Heart left ventricle (tissue), 16 donors: ENCODE measurements around the gene MAP1A. TPM values are rescaled to one million over a fixed set of nuclear protein-coding genes. Genes with fewer than 3 reads are reported as not detected.

ENCODE experiments used
- ATAC-seq, 4 donors: fragments of 200-7000 bp; cut with Tn5 transposase; one replicate each; pipeline ENCODE4 v1.9.1; 2020 to 2022; ENCODE audit warnings: moderate library complexity in 4 of 4, mild to moderate bottlenecking in 3 of 4, moderate number of reproducible peaks in 1 of 4
- DNase-seq, 5 donors: peaks; one replicate each; pipeline ENCODE4 v3.0.0-alpha.2; 2020
- H3K27ac ChIP-seq, 12 donors: fragments of 200-600 bp; sonication (generic) in 4 of 12; one replicate each; pipeline versions ENCODE4 v1.5.0 to v1.8.0; 2016 to 2022; ENCODE audit warnings: mild to moderate bottlenecking in 2 of 12
- H3K27me3 ChIP-seq, 9 donors: fragments of 200-600 bp; sonication (generic) in 2 of 9; one replicate each; pipeline versions ENCODE4 v1.5.1 to v1.8.0; 2016 to 2022; ENCODE audit warnings: mild to moderate bottlenecking in 3 of 9
- H3K36me3 ChIP-seq, 9 donors: fragments of 200-600 bp; sonication (generic) in 2 of 9; one replicate each; pipeline versions ENCODE4 v1.5.0 to v1.8.0; 2018 to 2022; ENCODE audit warnings: mild to moderate bottlenecking in 2 of 9
- H3K4me1 ChIP-seq, 12 donors: fragments of 200-600 bp; sonication (generic) in 4 of 12; one replicate each; pipeline versions ENCODE4 v1.5.0 to v1.8.0; 2016 to 2022; ENCODE audit warnings: mild to moderate bottlenecking in 3 of 12
- H3K4me3 ChIP-seq, 12 donors: fragments of 200-600 bp; sonication (generic) in 4 of 12; one replicate each; pipeline versions ENCODE4 v1.5.0 to v1.8.0; 2017 to 2022; ENCODE audit warnings: mild to moderate bottlenecking in 9 of 12, moderate library complexity in 4 of 12
- H3K9me3 ChIP-seq, 12 donors: fragments of 200-600 bp; sonication (generic) in 4 of 12; one replicate each; pipeline versions ENCODE4 v1.5.0 to v1.8.0; 2016 to 2022; ENCODE audit warnings: mild to moderate bottlenecking in 1 of 12
- POLR2A ChIP-seq, 2 donors: fragments of 450-650 bp; IDR thresholded peaks; one replicate each; pipeline ENCODE4 v1.6.1; 2017; ENCODE audit warnings: antibody characterized with exemption in 2 of 2, mild to moderate bottlenecking in 2 of 2, moderate library complexity in 2 of 2
- WGBS, 4 donors: extraction: QIAGEN DNeasy Blood & Tissue Kit in 2 of 4; methylation state at CpG; one replicate each; pipeline versions ENCODE4 v1.1.5 to v1.1.7; 2013 to 2018; 5-methylcytosine and 5-hydroxymethylcytosine counted together
- intact Hi-C, 10 donors: fragments of 100-400 bp; cut with DNase I; formaldehyde crosslinking; loops; one replicate each; pipeline versions ENCODE4 v1.11.1 to v1.14.2; 2022
- polyA plus RNA-seq, 2 donors: library from polyadenylated mRNA; stranded (reverse); fragments of 200-250 nt; gene quantifications; one replicate each; pipeline ENCODE4 v1.2.3, GENCODE V29; 2013
- total RNA-seq, 9 donors: library from RNA; depleted of rRNA in 2 of 9; stranded (reverse); fragments of >200 nt in 2 of 9; fragmentation: NEBNext Ultra II Directional in 3 of 9; extraction: Animal tissue kit (Norgen Biotek cat#: 25700) in 3 of 9; gene quantifications; one replicate each; pipeline versions ENCODE4 v1.1.0 to v1.2.4, GENCODE V29; 2016 to 2023
- TF ChIP-seq, protein P1 (sequence below), 12 donors: fragments of 200-600 bp; sonication (generic) in 4 of 12; IDR thresholded peaks; one replicate each; pipeline versions ENCODE4 v1.5.0 to v1.8.0; 2018 to 2022; ENCODE audit warnings: antibody characterized with exemption in 12 of 12, mild to moderate bottlenecking in 5 of 12
- donor health status: ischemic (EF 13 %, LVEDD 7.1; RV severe dilation, severe dysfunction).
- donor health status: healthy with polysubstance abuse.
- donor health status: DM: no; HTN: yes; CAD: no.
- donor health status: DM: no; HTN: no; CAD: no.
- donor health status: ischemic (EF 25% LVEDD 6.9; RV normal size, moderate dysfunction).
- donor health status: ischemic (EF 25% LVEDD 5.7; RV mildly dilated, moderate dysfunction).
- donor health status: healthy.
- donor health status: DM: yes; HTN: yes; CAD: no.
- donor health status: ischemic (EF 35%, LVEDD 5.7; RV mildly dilated, moderate dysfunction).
- donor health status: nonischemic (EF 11% LVEDD 7.7; RV severe dilation, severe dysfunction).
- donor health status: DM: yes; HTN: yes; CAD: no.
- donor health status: PGD.
- donor health status: ischemic (EF 29% LVEDD 5.4; RV normal size, mild dysfunction).
- donor health status: nonischemic (EF 23%, LVEDD 6.1; RV moderate dilation, normal function).

MAP1A gene
- total and polyA plus RNA-seq, 11 donors = 6.0 to 146 (median 36.8) TPM

- no peak for TF ChIP-seq POLR2A (IDR thresholded peaks at IDR 0.05)
- TF ChIP-seq, protein P1, sequence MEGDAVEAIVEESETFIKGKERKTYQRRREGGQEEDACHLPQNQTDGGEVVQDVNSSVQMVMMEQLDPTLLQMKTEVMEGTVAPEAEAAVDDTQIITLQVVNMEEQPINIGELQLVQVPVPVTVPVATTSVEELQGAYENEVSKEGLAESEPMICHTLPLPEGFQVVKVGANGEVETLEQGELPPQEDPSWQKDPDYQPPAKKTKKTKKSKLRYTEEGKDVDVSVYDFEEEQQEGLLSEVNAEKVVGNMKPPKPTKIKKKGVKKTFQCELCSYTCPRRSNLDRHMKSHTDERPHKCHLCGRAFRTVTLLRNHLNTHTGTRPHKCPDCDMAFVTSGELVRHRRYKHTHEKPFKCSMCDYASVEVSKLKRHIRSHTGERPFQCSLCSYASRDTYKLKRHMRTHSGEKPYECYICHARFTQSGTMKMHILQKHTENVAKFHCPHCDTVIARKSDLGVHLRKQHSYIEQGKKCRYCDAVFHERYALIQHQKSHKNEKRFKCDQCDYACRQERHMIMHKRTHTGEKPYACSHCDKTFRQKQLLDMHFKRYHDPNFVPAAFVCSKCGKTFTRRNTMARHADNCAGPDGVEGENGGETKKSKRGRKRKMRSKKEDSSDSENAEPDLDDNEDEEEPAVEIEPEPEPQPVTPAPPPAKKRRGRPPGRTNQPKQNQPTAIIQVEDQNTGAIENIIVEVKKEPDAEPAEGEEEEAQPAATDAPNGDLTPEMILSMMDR (IDR thresholded peaks at IDR 0.05) = no peak
- Histone ChIP-seq H3K4me3 (no peak overlapping the region), H3K27ac (no peak overlapping the region), H3K4me1 (no peaks in the 10 kb centered on the region), H3K36me3 (peaks cover 0 to 71% (median 42%) of the 10 kb centered on the region in 9 donors), H3K27me3 (no peaks in the 10 kb centered on the region), H3K9me3 (no peaks in the 10 kb centered on the region)
- DNase-seq (no peak), ATAC-seq (no peak)
- intact Hi-C loops = loop anchor here in 1 of 10 donors (10.0 kb wide), 1 partner anchor 50 kb away; no protein-coding TSS in a partner anchor
- WGBS, 4 donors = 86 to 95% (median 88%) methylated on average over 4 of the region's 4 CpGs
Observed at GRCh38 chr15:43525131-43525530, 7.7 kb downstream of the MAP1A start.

DNA sequence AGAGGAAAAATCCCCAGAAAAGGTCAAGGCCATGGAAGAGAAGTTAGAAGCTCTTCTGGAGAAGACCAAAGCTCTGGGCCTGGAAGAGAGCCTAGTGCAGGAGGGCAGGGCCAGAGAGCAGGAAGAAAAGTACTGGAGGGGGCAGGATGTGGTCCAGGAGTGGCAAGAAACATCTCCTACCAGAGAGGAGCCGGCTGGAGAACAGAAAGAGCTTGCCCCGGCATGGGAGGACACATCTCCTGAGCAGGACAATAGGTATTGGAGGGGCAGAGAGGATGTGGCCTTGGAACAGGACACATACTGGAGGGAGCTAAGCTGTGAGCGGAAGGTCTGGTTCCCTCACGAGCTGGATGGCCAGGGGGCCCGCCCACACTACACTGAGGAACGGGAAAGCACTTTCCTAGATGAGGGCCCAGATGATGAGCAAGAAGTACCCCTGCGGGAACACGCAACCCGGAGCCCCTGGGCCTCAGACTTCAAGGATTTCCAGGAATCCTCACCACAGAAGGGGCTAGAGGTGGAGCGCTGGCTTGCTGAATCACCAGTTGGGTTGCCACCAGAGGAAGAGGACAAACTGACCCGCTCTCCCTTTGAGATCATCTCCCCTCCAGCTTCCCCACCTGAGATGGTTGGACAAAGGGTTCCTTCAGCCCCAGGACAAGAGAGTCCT lies 9.0 kb downstream of the MAP1A start:
- DNase-seq = no peak
- Histone ChIP-seq H3K36me3 (peaks cover 0 to 60% (median 39%) of the 10 kb centered on the region in 9 donors), H3K4me1 (peaks cover 0 to 4% (median 1%) of the 10 kb centered on the region in 12 donors), H3K27ac (no peak overlapping the region), H3K9me3 (no peaks in the 10 kb centered on the region), H3K27me3 (no peaks in the 10 kb centered on the region), H3K4me3 (no peak overlapping the region)
- no peak for ATAC-seq
- 72 to 87% (median 79%) methylated on average over 11 of the region's 11 CpGs for WGBS, 4 donors
- TF ChIP-seq POLR2A (IDR thresholded peaks at IDR 0.05) = no peak
- TF ChIP-seq, protein P1 (IDR thresholded peaks at IDR 0.05) = no peak
- intact Hi-C loops = loop anchor here in 1 of 10 donors (10.0 kb wide), 1 partner anchor 52 kb away; no protein-coding TSS in a partner anchor

- peaks cover 0 to 52% (median 31%) of the 10 kb centered on the region in 9 donors for H3K36me3 ChIP-seq
- intact Hi-C loops = loop anchor here in 1 of 10 donors (10.0 kb wide), 1 partner anchor 52 kb away; no protein-coding TSS in a partner anchor
- whole genome bisulfite sequencing, 4 donors = 79 to 86% (median 82%) methylated on average over 8 to 9 of the region's 9 CpGs
- no peak overlapping the region for H3K27ac ChIP-seq
- H3K9me3 ChIP-seq = no peaks in the 10 kb centered on the region
- TF ChIP-seq, protein P1 (IDR thresholded peaks at IDR 0.05) = no peak
- TF ChIP-seq POLR2A (IDR thresholded peaks at IDR 0.05) = no peak
- peaks cover 0 to 8% (median 2%) of the 10 kb centered on the region in 12 donors for H3K4me1 ChIP-seq
- DNase-seq (no peak), ATAC-seq (no peak)
- H3K27me3 ChIP-seq = no peaks in the 10 kb centered on the region
- H3K4me3 ChIP-seq = no peak overlapping the region
Observed at GRCh38 chr15:43527016-43527801, 9.8 kb downstream of the MAP1A start.
